ENCODE data around the gene TRIM47.

Gene TRIM47

DNA sequence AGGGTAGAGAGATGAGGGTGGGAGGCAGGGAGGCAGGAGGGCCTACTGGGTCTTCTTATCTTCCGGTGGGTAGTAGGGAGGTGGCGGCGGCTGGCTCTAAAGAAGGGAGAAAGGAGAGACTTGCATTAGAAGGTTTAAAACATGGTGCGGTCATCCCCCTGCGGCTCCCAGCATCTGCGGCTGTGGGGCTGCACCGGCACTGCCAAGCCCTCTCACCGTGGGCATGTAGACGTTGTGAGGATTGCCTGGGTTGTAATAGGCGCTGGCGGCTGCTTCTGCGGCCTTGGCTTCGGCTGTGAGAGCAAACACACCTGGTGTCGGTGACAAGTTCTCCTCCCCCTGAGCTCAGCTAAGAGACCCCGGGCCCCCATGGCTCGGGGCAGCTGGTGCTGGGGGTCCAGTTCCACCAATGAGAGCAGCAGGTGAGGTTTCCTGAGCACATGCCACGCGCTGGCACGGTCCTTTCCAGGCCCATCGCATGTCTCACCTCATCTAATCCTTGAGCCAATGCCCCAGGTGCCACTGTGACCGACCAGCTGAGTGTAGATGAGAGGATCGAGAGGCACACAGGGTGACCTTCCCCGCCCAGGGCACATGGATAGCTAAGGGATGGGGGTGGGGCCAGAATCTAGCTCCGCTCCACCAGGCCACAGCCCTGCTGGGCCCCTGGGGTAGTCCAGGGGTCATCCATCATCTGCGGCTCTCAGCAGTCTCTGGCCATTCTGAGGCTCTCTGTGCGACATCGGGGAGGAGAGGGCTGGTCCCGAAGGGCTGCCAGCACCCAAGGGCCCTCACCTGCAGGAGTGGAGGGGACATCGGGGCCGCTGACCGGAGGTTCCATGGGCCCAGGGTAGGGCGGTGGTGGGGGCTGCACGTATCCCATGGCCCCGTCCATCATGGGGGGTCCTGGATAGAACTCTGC lies 31.4 kb downstream of the TRIM47 start:
- no peak for DNase-seq (ENCODE audit: low read depth)

DNA sequence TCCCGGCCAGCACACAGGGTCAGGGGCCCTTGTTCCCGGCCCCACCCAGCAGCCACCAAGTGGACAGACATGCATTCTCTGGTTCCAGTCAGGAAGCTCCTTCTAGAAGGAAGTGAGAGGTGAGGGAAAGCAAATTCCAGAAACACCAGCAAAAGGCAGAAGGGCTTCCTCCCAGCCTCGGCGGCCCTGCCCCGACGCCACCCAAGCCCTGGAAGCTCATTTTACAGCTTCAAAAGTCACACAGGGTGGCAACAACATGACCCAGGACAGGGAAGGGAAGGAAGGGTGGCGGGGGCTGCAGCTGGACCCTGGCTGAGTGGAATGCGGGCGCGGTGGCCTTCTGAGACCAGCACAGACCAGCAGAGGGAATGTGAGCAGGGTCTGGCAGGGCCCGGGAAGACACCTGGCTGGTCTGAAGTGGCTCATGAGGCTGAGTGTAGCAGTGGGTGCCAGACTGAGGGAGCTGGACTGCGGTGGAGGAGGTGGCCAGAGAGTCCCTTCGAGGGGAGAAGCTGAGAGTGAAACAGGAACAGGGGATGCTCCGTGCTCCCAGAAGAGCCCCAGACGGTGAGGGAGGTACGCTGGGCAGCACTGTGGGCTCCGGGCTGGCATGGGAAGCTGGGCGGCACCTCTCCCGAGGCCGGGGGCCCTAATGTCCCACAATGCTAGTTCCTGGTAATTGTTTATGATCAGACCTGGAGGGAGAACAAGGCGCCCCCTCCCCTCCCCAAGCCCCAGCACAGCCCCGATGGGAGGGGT lies 32.3 kb downstream of the TRIM47 start:
- H3K4me3 ChIP-seq (ENCODE audit: low read depth, low read length): no peak overlapping the region
- no peak for DNase-seq (ENCODE audit: low read depth)
- TF ChIP-seq, protein P1, sequence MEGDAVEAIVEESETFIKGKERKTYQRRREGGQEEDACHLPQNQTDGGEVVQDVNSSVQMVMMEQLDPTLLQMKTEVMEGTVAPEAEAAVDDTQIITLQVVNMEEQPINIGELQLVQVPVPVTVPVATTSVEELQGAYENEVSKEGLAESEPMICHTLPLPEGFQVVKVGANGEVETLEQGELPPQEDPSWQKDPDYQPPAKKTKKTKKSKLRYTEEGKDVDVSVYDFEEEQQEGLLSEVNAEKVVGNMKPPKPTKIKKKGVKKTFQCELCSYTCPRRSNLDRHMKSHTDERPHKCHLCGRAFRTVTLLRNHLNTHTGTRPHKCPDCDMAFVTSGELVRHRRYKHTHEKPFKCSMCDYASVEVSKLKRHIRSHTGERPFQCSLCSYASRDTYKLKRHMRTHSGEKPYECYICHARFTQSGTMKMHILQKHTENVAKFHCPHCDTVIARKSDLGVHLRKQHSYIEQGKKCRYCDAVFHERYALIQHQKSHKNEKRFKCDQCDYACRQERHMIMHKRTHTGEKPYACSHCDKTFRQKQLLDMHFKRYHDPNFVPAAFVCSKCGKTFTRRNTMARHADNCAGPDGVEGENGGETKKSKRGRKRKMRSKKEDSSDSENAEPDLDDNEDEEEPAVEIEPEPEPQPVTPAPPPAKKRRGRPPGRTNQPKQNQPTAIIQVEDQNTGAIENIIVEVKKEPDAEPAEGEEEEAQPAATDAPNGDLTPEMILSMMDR (IDR thresholded peaks at IDR 0.05; ENCODE audit: low read depth, low read length, missing control alignments): no peak

More for the DNA sequence above, 31.4 kb downstream of the TRIM47 start:
- TF ChIP-seq, protein P1 (IDR thresholded peaks at IDR 0.05; ENCODE audit: low read depth, low read length, missing control alignments): no peak
- H3K4me3 ChIP-seq (ENCODE audit: low read depth, low read length): no peak overlapping the region

DNA sequence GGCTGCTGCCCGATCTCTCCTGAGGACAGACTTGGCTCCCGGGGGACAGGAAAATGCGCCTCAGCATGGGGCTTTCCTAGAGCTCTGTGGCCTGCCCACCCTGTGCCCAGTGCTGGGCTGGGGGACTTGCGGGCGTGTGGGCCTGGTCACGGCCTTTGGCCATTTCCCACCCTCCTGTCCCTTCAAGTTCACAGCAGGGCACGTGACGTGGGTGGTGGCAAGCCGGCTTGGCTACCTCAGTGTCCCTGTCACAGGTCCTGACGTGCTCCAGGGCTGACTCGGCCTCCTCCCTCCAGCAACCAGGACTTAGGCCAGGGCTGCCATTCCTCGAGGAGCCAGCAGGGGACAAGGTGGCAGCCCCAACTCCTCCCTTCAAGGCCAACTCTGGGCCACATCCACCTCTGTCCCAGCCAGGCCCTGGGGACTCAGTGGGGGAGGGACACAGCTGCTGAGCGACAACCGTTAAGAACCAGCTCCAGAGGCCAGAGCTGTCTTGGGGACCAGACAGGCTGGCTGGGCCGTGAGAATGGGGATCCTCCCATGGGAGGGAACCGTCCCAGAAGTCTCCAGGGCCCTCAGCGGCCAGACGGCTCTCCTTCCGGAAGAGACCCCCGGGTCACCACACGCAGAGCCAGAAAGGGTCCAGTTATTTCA lies 33.2 kb downstream of the TRIM47 start:
- peak; percentile 76 for DNase-seq (ENCODE audit: low read depth)
- TF ChIP-seq, protein P1 (IDR thresholded peaks at IDR 0.05; ENCODE audit: low read depth, low read length, missing control alignments): peak; percentile 94
- H3K4me3 ChIP-seq (ENCODE audit: low read depth, low read length): peak overlapping the region; percentile 72

DNA sequence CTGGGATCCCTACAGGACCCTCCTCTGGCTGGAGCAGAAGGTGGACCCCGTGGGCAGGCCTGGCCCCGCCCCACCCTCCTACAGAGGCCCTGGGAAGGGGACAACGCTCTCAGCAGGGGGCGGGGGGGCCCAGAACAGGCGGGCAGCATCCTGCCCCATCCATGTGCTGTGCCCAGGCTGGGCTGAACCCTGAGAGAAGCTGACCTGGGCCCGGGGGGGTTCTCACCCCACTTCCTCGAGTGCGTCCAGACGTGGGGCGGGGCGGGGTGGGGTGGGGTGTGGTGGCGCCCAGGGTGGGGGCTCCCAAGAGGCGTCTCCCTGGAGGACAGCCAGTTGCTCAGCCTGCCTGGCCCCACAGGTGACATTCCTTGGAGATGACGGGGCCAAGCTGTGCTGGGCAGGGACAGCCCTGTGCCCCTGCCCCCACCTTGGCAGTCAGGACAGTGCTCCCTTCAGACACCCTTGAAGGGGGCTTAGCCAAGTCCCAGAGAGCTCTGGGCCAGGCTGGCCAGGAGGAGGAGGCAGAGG lies 33.8 kb downstream of the TRIM47 start:
- TF ChIP-seq, protein P1 (IDR thresholded peaks at IDR 0.05; ENCODE audit: low read depth, low read length, missing control alignments): no peak
- DNase-seq (ENCODE audit: low read depth): no peak
- peak overlapping the region; percentile 72 for H3K4me3 ChIP-seq (ENCODE audit: low read depth, low read length)

DNA sequence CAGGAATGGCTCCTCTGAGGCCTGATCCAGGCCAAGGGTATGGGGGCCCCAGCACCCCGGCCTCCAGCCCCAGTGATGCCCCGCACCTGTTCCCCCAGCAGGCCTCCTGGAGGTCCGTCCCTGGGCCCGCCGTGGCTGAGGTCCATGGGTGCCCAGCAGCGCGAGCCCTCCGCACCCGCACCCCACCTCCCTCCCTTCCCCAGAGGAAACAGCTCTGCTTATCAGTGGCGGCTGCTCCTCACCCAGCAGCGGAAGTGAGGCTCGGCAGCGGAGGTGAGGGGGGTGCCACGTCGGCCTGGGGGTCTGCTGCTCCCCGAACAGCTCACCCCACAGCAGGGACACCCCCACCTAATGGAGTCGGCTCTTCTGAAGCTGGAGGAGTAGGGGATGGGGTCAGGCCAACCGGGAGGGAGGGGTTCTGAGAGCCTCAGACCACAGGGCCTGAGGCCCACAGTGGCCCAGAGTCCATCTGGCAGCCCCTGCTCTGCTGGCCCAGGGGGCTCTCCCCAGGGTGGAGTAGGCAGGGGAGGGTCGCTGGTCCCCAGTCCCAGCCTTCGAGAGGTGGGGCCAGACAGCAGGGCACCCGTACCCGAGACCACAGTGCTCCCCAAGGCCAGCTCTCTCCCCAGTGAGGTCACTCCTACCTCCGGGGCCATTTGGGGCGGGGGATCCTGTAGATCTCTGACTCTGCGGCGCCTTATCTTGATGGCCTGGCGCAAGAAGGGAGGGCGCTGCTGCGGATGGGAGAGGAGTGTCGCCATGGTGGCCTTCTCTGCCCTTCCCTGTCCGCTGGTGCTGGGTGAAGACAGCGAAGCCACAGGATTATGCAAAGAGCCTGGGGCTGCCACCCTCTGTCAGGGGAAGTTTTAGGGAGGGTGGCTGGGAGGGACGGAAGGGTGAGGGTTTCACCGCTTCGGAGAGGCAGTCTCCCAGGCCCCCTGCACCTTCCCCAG lies 34.5 kb downstream of the TRIM47 start, which contains the start of gene UNC13D:
TSS of gene UNC13D (minus strand) at position 828 of the 953 bp plus-strand sequence. CDS start at position 761, 67 bp downstream.
- H3K4me3 ChIP-seq (ENCODE audit: low read depth, low read length): peak within 1 kb of the TSS; percentile 72
- TF ChIP-seq, protein P1 (IDR thresholded peaks at IDR 0.05; ENCODE audit: low read depth, low read length, missing control alignments): no peak
- no peak for DNase-seq (ENCODE audit: low read depth)
